ENCODE data around the gene ILK. TPM values are rescaled to one million over a fixed set of nuclear protein-coding genes. Genes with fewer than 3 reads are reported as not detected.

ILK gene
- total RNA-seq, 1 donor from 2014 or later, result 209 TPM

GRCh38 chr11:6646918-6647679, 43.5 kb downstream of the ILK start:
- DNase-seq (ENCODE audit: extremely low spot score, unreplicated experiment), result peak; percentile 76
- no peaks in the 10 kb centered on the region for H3K27me3 Mint-ChIP-seq (ENCODE audit: unreplicated experiment)

GRCh38 chr11:6647836-6648235, 44.3 kb downstream of the ILK start:
- TF ChIP-seq CTCF (IDR thresholded peaks at IDR 0.05), result no peak
- no peaks in the 10 kb centered on the region for H3K4me1 Mint-ChIP-seq (ENCODE audit: unreplicated experiment)
- no peaks in the 10 kb centered on the region for H3K9me3 Mint-ChIP-seq (ENCODE audit: unreplicated experiment)
- no peaks in the 10 kb centered on the region for H3K27me3 Mint-ChIP-seq (ENCODE audit: unreplicated experiment)
- H3K4me3 Mint-ChIP-seq (ENCODE audit: unreplicated experiment), result no peak overlapping the region
- peaks cover 5% of the 10 kb centered on the region for H3K36me3 Mint-ChIP-seq (ENCODE audit: unreplicated experiment)
- no peak overlapping the region for H3K27ac Mint-ChIP-seq (ENCODE audit: unreplicated experiment)
- no peak for DNase-seq (ENCODE audit: extremely low spot score, unreplicated experiment)

More at GRCh38 chr11:6646918-6647679, 43.5 kb downstream of the ILK start:
- peaks cover 5% of the 10 kb centered on the region for H3K36me3 Mint-ChIP-seq (ENCODE audit: unreplicated experiment)
- no peak overlapping the region for H3K27ac Mint-ChIP-seq (ENCODE audit: unreplicated experiment)
- no peaks in the 10 kb centered on the region for H3K4me1 Mint-ChIP-seq (ENCODE audit: unreplicated experiment)
- H3K4me3 Mint-ChIP-seq (ENCODE audit: unreplicated experiment), result no peak overlapping the region
- no peaks in the 10 kb centered on the region for H3K9me3 Mint-ChIP-seq (ENCODE audit: unreplicated experiment)
- no peak for TF ChIP-seq CTCF (IDR thresholded peaks at IDR 0.05)

GRCh38 chr11:6648501-6648900, 44.9 kb downstream of the ILK start:
- Mint-ChIP-seq H3K36me3 (ENCODE audit: unreplicated experiment) (peaks cover 5% of the 10 kb centered on the region), H3K27ac (ENCODE audit: unreplicated experiment) (no peak overlapping the region), H3K9me3 (ENCODE audit: unreplicated experiment) (no peaks in the 10 kb centered on the region), H3K27me3 (ENCODE audit: unreplicated experiment) (no peaks in the 10 kb centered on the region), H3K4me1 (ENCODE audit: unreplicated experiment) (no peaks in the 10 kb centered on the region), H3K4me3 (ENCODE audit: unreplicated experiment) (no peak overlapping the region)
- peak; percentile 2 for DNase-seq (ENCODE audit: extremely low spot score, unreplicated experiment)
- no peak for TF ChIP-seq CTCF (IDR thresholded peaks at IDR 0.05)

GRCh38 chr11:6650104-6650503, 46.5 kb downstream of the ILK start:
- no peaks in the 10 kb centered on the region for H3K9me3 Mint-ChIP-seq (ENCODE audit: unreplicated experiment)
- no peaks in the 10 kb centered on the region for H3K27me3 Mint-ChIP-seq (ENCODE audit: unreplicated experiment)
- H3K27ac Mint-ChIP-seq (ENCODE audit: unreplicated experiment), result no peak overlapping the region

More at GRCh38 chr11:6650104-6650503, 46.5 kb downstream of the ILK start:
- no peak for TF ChIP-seq CTCF (IDR thresholded peaks at IDR 0.05)
- no peak overlapping the region for H3K4me3 Mint-ChIP-seq (ENCODE audit: unreplicated experiment)
- peaks cover under 1% of the 10 kb centered on the region for H3K36me3 Mint-ChIP-seq (ENCODE audit: unreplicated experiment)
- DNase-seq (ENCODE audit: extremely low spot score, unreplicated experiment), result no peak
- no peaks in the 10 kb centered on the region for H3K4me1 Mint-ChIP-seq (ENCODE audit: unreplicated experiment)
